Calu3 (cell line): Measurements from ENCODE around the gene LILRA6. TPM values are rescaled to one million over a fixed set of nuclear protein-coding genes. Genes with fewer than 3 reads are reported as not detected.

Experiments
- BruUV-seq: library from RNA; stranded (reverse); fragments of 400-500 nt; replicated peaks from 2 replicates; lab custom pipeline; 2021; lab: Mats Ljungman, UMichigan
- CTCF ChIA-PET: fragments of 300-600 bp; sonication (Branson Sonifier 250); formaldehyde crosslinking; loops from one replicate; lab custom pipeline; 2022; ENCODE audit warnings: antibody characterized with exemption; lab: Charles Lee
- DNase-seq: peaks from one replicate; pipeline ENCODE4 v3.0.0; 2022
- H3K27ac Mint-ChIP-seq: one replicate; pipeline ENCODE4 v1.8.0; 2022; ENCODE audit warnings: mixed read lengths; ENCODE audit not compliant: unreplicated experiment
- H3K27me3 Mint-ChIP-seq: one replicate; pipeline ENCODE4 v1.8.0; 2022; ENCODE audit warnings: mixed read lengths; ENCODE audit not compliant: unreplicated experiment
- H3K36me3 Mint-ChIP-seq: one replicate; pipeline ENCODE4 v1.8.0; 2022; ENCODE audit warnings: mild to moderate bottlenecking, moderate library complexity, mixed read lengths; ENCODE audit not compliant: insufficient read depth, unreplicated experiment
- H3K4me1 Mint-ChIP-seq: one replicate; pipeline ENCODE4 v1.8.0; 2022; ENCODE audit warnings: mild to moderate bottlenecking, low read depth, mixed read lengths; ENCODE audit not compliant: unreplicated experiment
- H3K4me3 Mint-ChIP-seq: one replicate; pipeline ENCODE4 v1.8.0; 2022; ENCODE audit warnings: mild to moderate bottlenecking, low read depth, moderate library complexity, mixed read lengths; ENCODE audit not compliant: unreplicated experiment
- H3K9me3 Mint-ChIP-seq: one replicate; pipeline ENCODE4 v1.8.0; 2022; ENCODE audit warnings: low read depth, mixed read lengths; ENCODE audit not compliant: unreplicated experiment
- CTCF ChIP-seq: fragments of 200-600 bp; IDR thresholded peaks from one replicate; pipeline ENCODE4 v1.8.0; 2022; ENCODE audit warnings: antibody characterized with exemption; ENCODE audit not compliant: unreplicated experiment
- intact Hi-C: fragments of 100-400 bp; cut with micrococcal nuclease; formaldehyde crosslinking; loops from one replicate; pipeline ENCODE4 v1.10.0; 2022; ENCODE audit not compliant: unreplicated experiment
- total RNA-seq: library from RNA; stranded (reverse); gene quantifications from 2 replicates; pipeline ENCODE4 v1.2.3, GENCODE V29; 2022

LILRA6 gene
- total RNA-seq, 1 experiment from 2014 or later = not detected

DNA sequence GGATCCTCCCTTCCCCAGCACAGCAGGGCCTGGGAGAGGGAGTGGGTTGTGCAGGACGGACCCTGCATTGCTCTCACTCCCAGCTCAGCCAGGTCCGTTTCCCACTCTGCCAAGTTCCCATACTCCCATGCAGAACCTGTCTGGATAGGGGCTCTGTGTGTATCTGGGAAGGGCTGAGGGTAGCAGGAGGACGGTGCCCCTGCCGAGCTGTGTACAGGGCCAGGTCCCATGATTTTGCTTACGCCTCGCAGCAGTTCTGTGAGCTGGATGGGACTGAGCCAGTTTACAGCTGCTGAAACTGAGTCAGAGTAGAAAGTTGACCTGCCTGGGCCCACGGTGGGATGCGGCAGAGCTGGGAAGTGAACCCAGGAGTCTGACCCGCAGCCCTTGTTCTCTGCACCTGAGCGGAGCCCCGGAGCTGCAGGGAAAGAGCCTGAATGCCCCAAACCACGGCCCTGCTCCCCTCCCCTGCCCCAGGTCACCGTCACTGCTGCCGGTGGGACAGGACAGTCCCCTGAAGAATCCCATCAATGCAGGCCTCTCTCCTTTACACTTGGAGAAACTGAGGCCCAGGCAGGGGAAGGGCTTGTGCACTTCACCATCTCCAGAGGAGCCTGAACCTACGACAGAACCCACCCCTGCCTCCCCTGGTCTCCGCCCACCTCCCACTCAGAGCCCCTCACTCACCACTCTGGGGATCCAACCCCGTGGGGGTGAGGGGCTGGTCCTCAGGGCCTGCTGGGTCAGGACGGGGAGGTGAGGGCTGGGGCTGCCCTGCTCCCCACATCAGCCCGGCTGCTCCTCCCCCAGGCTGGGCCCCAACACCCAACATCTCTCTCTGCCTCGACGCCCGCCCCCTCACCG, 11.0 kb upstream of the LILRA6 start:
- H3K27me3 Mint-ChIP-seq = peaks cover 100% of the 10 kb centered on the region
- CTCF ChIA-PET = no interaction called here
- BruUV-seq = no TSS peak

DNA sequence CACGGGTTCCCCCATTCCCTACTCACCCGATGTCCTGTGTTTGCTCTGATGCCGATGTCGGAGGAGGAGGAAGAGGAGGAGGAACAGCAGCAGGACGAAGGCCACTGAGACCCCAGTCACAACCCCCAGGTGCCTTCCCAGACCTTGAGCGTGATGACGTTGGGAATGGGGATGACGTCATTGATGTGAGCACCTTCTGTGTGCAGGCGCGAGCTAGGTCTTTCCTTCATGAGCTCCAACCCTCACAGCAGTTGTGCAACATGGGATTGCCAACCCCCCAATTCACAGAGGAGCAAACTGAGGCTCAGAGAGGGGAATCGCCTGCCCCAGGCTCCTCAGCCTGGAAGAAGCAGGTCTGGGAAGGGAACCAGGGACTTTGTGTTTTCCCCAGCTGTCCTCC, 10.3 kb upstream of the LILRA6 start:
- TF ChIP-seq CTCF = no peak
- DNase-seq = no peak
- H3K27me3 Mint-ChIP-seq = peaks cover 100% of the 10 kb centered on the region
- CTCF ChIA-PET = no interaction called here
- H3K4me3 Mint-ChIP-seq = no peak overlapping the region
- H3K36me3 Mint-ChIP-seq = no peaks in the 10 kb centered on the region
- H3K9me3 Mint-ChIP-seq = no peaks in the 10 kb centered on the region
- peaks cover 5% of the 10 kb centered on the region for H3K4me1 Mint-ChIP-seq
- intact Hi-C loops = no loop called here
- BruUV-seq = no TSS peak
- no peak overlapping the region for H3K27ac Mint-ChIP-seq

More for the DNA sequence above, 11.0 kb upstream of the LILRA6 start:
- Mint-ChIP-seq H3K27ac (no peak overlapping the region), H3K36me3 (no peaks in the 10 kb centered on the region), H3K4me3 (no peak overlapping the region), H3K4me1 (no peaks in the 10 kb centered on the region), H3K9me3 (no peaks in the 10 kb centered on the region)
- no peak for TF ChIP-seq CTCF
- intact Hi-C loops = no loop called here
- no peak for DNase-seq

DNA sequence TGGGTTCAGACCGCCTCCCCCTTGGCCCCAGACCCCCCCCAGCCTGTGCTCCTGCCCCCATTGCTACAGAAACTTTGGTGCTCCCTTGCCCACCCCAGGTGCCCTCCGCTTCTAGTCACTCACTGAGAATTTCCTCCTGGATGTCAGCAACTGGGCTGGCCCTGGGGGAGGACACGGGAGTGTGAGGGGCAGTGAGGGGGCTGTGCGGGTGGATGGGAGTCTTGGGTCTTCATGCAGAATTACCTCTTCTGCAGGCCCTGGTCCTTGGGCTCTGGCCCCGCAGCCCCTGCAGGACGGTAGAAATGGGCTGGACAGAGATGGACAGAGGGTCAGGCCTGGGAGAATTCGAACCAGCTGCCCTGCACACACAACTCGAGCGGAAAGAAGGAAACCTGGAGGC, 9.7 kb upstream of the LILRA6 start:
- no TSS peak for BruUV-seq
- Mint-ChIP-seq H3K27me3 (peaks cover 100% of the 10 kb centered on the region), H3K4me1 (peaks cover 9% of the 10 kb centered on the region), H3K4me3 (no peak overlapping the region), H3K27ac (no peak overlapping the region), H3K36me3 (no peaks in the 10 kb centered on the region), H3K9me3 (no peaks in the 10 kb centered on the region)
- intact Hi-C loops = no loop called here
- CTCF ChIA-PET = no interaction called here
- DNase-seq = no peak
- no peak for TF ChIP-seq CTCF

- intact Hi-C loops = no loop called here
- Mint-ChIP-seq H3K36me3 (no peaks in the 10 kb centered on the region), H3K27me3 (peaks cover 81% of the 10 kb centered on the region), H3K4me1 (peaks cover 9% of the 10 kb centered on the region), H3K27ac (no peak overlapping the region), H3K4me3 (peak overlapping the region; percentile 17), H3K9me3 (no peaks in the 10 kb centered on the region)
- no peak for TF ChIP-seq CTCF
- BruUV-seq = no TSS peak
- CTCF ChIA-PET = interaction anchor here (0.7 to 1.0 kb wide), 2 partner anchors 18 to 59 kb away, joined by 3 read pairs; partner anchors contain the start of gene MBOAT7
- no peak for DNase-seq
Measured at GRCh38 chr19:54248016-54248601, 5.5 kb upstream of the LILRA6 start.
